ENCODE data around the gene ARVCF.

ARVCF gene

DNA sequence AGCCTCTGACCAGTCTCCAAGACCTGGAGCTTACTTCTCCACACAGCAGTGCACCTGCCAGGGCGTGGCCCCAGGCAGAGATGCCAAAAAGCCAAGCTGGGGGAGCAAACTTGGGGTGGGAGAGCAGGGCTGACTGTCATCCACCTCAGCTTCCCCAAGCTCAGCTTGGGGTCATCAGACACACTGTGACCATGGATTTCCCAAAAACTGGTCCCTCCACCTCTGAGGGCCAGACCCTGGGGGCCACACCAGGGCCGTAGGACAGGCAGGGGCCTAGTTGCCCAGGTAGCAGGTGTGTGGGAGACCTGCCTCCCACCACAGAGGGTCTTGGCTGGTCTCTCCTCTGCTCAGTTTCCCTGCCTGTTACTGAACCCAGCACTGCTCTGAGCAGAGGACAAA, 30.6 kb downstream of the ARVCF start:
- Mint-ChIP-seq H3K9me3 (no peaks in the 10 kb centered on the region), H3K27ac (no peak overlapping the region), H3K27me3 (ENCODE audit: low read depth) (no peaks in the 10 kb centered on the region), H3K36me3 (ENCODE audit: low read depth) (no peaks in the 10 kb centered on the region), H3K4me1 (ENCODE audit: low read depth) (no peaks in the 10 kb centered on the region), H3K4me3 (peak overlapping the region; percentile 21)

DNA sequence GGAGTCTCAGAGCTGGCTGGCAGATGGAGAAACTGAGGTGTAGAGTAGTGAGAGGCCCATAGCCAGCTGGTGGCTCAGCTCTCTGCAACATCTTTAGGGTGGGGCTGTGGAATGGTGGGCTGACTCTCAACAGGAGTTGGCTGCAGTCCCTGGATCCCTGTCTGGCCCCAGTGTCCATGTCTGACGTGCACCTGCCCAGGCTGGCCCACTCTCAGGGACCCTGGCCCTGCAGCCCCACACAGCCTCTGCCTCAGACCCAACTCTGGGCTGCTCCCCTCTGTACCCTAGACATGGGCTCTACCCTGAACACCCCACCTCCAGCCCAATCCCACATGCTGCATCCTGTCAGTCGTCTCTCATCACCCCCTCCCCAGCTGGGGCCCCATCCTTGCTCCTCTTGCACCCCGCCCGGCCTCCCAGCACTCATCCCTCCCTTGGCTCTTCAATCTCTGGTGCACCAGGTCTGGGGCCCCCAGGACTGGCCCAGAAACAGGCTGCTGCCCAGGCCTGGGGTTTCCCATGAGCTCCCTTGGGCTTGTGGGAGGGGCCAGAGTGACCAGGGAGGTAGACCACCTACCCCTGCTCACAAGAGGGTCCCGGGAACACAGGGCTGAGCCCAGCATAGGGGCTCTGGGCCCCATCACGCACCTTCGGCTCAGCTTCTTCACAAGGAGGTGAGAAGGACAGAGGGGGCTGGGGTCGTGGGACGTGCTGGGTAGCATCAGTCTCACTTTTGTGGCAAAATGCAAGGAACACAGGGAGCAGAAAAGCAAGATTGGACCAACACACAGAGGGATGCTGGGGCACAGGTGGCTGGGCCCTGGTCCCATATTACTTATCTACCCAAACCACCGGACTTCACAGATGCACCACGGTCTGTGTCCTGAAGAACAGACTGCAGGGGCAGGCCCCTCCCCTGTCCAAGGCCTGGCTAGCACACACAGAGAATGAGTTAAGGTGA, 31.5 kb downstream of the ARVCF start:
- Mint-ChIP-seq H3K4me1 (ENCODE audit: low read depth) (no peaks in the 10 kb centered on the region), H3K27ac (no peak overlapping the region), H3K36me3 (ENCODE audit: low read depth) (no peaks in the 10 kb centered on the region), H3K4me3 (no peak overlapping the region), H3K9me3 (no peaks in the 10 kb centered on the region), H3K27me3 (ENCODE audit: low read depth) (no peaks in the 10 kb centered on the region)

DNA sequence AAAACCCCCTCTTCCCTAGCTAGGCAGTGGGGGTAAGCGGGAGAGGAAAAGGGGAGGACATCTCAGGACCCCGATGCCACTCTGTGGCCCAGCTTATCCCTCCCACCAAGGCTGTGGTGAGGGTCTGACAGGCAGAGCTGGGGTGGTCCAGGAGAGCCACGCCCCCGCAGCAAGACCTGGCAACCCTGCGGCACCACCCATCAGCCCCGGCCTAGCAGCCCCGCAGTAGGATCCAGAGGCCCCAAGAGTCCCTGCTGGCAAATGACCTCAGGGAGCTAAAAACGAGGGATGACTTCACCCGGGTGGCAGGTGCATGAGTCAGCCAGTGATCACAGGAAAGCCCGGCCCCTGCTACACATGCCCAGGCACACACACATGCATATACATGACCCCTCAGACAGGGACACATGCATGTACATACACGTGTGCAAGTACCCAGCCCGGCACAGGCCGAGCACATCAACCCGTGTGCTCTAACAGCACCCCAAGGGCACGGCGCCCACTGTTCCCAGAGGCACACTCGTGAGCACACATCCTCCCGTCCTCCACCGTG, 32.3 kb downstream of the ARVCF start:
- Mint-ChIP-seq H3K9me3 (no peaks in the 10 kb centered on the region), H3K27me3 (ENCODE audit: low read depth) (no peaks in the 10 kb centered on the region), H3K4me1 (ENCODE audit: low read depth) (no peaks in the 10 kb centered on the region), H3K27ac (no peak overlapping the region), H3K36me3 (ENCODE audit: low read depth) (no peaks in the 10 kb centered on the region), H3K4me3 (no peak overlapping the region)

DNA sequence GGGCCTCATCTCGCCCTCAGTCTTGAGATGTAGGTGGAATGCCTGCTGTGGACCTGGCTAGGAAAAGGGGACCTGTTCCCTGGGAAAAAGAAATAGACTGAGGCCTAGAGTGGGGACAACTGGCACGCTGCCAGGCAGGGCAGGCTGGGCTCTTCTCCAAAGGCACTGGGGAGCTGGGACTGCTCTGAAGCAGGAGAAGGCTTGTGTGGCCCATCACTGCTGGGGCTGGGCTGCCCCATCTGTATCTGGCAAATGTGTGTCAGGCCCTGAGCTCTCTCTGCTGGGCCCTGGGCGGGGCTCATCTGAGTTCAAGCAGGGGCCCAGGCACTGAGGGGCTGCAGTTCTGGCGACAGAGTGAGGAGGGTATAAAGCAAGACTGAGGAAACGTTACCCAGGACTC, 32.9 kb downstream of the ARVCF start:
- H3K27me3 Mint-ChIP-seq (ENCODE audit: low read depth): no peaks in the 10 kb centered on the region
- no peaks in the 10 kb centered on the region for H3K9me3 Mint-ChIP-seq
- no peaks in the 10 kb centered on the region for H3K36me3 Mint-ChIP-seq (ENCODE audit: low read depth)
- H3K4me1 Mint-ChIP-seq (ENCODE audit: low read depth): no peaks in the 10 kb centered on the region
- no peak overlapping the region for H3K27ac Mint-ChIP-seq
- no peak overlapping the region for H3K4me3 Mint-ChIP-seq

DNA sequence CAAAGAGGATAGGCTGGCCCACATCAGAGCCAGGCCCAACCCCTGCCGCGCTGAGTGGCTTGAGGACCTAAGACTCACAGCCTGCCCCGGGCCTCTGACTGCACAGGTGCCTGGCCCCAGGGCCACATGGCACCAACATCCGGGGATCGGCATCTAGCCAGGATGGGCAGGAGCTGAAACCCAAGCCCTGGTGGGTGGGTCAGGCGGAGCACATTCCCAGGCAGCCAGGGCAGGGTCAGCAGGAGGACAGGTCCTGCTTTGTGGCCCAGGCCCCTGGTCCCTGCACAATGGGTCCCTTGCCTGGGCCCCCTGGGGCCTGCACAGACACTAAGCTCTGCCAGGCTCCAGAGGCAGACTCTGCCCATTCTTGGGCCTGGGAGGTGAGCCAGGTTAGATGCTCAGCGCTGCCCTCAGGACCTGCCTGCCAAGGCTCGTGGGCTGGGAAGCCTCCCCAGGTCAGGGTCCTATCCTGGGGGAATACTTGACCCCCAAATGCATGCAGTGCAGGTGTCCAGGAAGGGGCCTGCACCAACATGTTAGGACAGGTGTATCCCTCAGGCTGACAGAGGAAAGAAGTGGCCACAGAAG, 33.5 kb downstream of the ARVCF start:
- Mint-ChIP-seq H3K9me3 (no peaks in the 10 kb centered on the region), H3K4me3 (no peak overlapping the region), H3K36me3 (ENCODE audit: low read depth) (no peaks in the 10 kb centered on the region), H3K4me1 (ENCODE audit: low read depth) (no peaks in the 10 kb centered on the region), H3K27me3 (ENCODE audit: low read depth) (no peaks in the 10 kb centered on the region), H3K27ac (no peak overlapping the region)

DNA sequence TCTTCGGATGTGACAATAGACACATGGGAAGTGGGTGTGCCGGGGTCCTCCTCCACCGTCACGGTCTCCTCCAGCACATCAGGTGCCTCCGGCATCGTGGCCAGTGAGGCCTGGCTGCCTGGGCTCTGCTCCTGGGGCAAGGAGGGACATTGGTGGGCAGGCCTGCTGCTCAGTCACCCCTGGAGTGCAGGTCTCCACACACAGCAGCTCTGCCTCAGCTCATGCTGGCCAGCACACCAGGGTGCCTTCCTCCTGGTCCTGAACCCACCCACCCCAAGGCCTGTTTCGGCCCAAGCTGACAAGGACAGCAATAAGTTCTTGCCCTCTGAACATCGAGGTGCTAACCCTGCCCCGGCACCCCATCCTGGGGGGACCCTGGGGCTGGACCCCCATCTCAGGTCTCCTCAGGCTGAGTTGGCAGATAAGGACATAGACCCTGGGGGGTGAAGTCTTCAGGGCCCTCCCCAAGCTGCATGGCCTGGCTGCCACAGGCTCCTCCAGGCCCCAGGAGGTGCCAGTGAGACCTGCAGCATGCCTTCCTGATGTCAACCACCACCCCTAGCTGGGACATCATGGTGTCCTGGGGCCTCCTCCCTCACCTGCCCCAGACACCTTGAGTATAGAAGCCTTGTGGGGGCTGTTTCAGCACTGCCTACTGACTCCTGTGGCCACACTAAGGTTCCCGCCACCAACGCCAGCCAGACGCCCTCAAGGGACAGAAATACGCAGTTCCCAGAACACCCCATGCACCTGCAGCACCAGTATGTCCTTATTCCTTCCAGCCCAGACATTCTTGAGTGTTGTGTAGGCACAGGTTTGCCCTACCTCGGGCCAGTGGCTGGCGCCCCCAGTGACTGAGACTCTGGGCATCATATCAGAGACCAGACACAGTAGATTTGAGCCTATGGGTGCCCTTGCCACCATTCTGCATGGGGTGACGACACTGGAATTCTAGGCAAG, 34.4 kb downstream of the ARVCF start:
- Mint-ChIP-seq H3K36me3 (ENCODE audit: low read depth) (no peaks in the 10 kb centered on the region), H3K27ac (no peak overlapping the region), H3K9me3 (no peaks in the 10 kb centered on the region), H3K4me1 (ENCODE audit: low read depth) (no peaks in the 10 kb centered on the region), H3K27me3 (ENCODE audit: low read depth) (no peaks in the 10 kb centered on the region), H3K4me3 (no peak overlapping the region)

DNA sequence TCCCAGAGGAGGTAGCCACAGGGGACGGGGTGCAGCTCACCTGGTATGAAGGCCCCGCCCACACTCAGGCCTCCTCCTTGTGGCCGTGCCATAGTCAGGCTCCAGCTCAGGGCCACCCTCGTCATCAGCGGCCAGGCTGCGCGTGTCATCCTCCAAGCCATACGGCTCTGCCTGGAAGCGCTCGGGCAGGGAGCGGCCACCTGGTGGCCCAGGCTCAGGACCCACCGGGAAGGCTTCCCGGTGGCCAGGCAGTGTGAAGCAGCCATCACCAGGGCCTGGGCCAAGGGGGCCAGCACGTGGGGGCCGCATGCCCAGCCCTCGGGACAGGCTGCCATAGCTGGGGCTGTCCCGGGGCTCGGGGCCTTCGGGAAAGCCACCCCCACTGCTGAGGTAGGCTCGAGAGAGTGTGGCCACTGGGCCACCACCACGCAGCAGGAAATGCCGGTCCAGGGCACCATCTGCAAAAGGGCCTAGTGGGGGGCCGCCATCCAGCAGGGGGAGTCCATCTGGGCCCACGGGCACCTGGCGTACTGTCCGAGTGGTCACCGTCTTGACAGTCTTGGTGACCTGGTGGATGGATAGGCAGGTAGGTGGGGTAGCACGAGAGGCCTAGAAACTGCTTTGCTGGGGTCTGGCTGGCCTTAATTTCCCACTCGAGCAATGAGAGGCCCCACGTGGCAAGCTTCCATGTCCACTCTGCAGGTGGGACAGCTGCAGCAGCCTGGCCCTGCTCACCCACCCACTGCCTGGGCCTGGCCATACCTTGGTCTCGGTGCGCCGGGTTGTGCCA, 35.3 kb downstream of the ARVCF start:
- no peaks in the 10 kb centered on the region for H3K9me3 Mint-ChIP-seq
- H3K27me3 Mint-ChIP-seq (ENCODE audit: low read depth): no peaks in the 10 kb centered on the region
- no peak overlapping the region for H3K4me3 Mint-ChIP-seq
- no peak overlapping the region for H3K27ac Mint-ChIP-seq
- no peaks in the 10 kb centered on the region for H3K4me1 Mint-ChIP-seq (ENCODE audit: low read depth)
- H3K36me3 Mint-ChIP-seq (ENCODE audit: low read depth): no peaks in the 10 kb centered on the region

DNA sequence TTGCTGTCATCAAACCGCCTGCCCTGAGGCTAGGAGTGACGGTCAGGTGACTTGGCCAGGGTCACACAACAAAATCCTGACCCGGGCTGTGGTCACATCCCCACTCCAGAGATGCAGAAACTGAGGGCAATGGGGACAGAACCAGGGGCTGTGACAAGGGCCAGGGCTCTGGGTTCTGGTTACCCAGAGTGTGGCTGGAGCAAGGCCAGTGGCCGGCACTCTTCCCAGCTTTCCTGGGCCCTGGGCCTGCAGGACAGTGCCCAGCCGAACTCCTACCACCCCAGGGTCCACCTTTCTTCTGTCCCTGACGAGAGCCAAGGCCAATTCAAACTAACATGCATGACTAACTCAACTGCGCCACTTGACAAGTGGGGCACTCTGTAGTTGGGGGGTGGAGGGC, 35.9 kb downstream of the ARVCF start:
- Mint-ChIP-seq H3K4me1 (ENCODE audit: low read depth) (no peaks in the 10 kb centered on the region), H3K27ac (no peak overlapping the region), H3K36me3 (ENCODE audit: low read depth) (no peaks in the 10 kb centered on the region), H3K9me3 (no peaks in the 10 kb centered on the region), H3K27me3 (ENCODE audit: low read depth) (no peaks in the 10 kb centered on the region), H3K4me3 (no peak overlapping the region)

DNA sequence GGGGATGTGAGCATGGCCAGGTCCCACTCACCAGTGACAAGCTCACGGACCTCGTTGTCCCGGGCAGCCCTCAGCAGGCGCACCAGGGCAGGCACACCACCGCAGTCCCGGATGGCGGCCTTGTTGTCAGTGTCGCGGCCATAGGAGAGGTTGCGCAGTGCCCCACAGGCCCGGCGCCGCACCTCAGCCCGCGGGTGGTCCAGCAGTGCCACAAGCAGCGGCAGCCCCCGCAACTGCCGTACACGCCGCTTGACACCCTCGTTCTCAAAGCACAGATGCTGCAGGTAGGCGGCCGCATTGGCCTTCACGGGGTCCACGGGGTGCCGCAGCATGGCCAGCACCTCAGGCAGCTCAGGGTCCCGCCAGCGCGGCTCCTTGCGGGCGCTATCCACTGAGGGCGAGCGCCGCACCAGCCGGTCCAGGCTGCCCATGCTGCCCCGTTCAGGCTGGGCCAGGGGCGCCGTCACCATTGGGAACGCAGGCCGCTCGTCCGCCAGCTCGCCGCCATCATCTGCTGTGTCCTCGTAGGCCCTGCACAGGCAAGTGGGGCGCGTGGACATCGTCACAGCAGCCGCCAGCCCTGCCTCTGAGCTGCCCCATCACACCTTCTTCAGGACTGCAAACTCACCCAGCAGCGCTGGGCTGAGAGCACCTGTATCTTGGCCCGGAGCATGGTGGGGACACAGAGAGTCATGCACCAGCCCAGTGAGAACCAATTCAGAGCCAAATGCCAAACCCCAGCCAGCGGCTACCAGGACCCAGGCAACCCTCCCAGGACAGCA, 36.7 kb downstream of the ARVCF start:
- no peaks in the 10 kb centered on the region for H3K27me3 Mint-ChIP-seq (ENCODE audit: low read depth)
- H3K27ac Mint-ChIP-seq: no peak overlapping the region
- no peaks in the 10 kb centered on the region for H3K9me3 Mint-ChIP-seq
- no peaks in the 10 kb centered on the region for H3K4me1 Mint-ChIP-seq (ENCODE audit: low read depth)
- no peaks in the 10 kb centered on the region for H3K36me3 Mint-ChIP-seq (ENCODE audit: low read depth)
- no peak overlapping the region for H3K4me3 Mint-ChIP-seq

DNA sequence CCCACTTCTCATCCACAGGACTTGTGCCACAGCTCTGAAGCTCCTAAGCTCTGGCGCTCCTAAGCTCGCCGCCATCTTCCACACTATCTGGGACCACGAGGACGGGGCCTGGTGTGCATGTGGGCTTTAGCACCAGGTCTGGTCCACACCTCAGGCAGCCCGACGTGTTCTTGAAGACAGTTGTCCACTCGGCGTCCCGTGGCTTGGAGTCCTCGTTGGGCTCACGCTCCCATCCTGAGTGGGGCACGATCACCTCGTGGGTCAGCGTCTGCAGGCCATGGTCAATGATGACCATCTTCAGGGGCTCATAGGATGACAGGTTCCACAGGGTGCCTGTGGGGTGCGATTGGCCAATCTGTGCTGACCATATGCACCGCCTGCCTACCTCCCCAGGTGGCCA, 37.9 kb downstream of the ARVCF start:
- H3K27ac Mint-ChIP-seq: no peak overlapping the region
- no peaks in the 10 kb centered on the region for H3K4me1 Mint-ChIP-seq (ENCODE audit: low read depth)
- H3K9me3 Mint-ChIP-seq: no peaks in the 10 kb centered on the region
- no peaks in the 10 kb centered on the region for H3K36me3 Mint-ChIP-seq (ENCODE audit: low read depth)
- no peak overlapping the region for H3K4me3 Mint-ChIP-seq
- H3K27me3 Mint-ChIP-seq (ENCODE audit: low read depth): no peaks in the 10 kb centered on the region

DNA sequence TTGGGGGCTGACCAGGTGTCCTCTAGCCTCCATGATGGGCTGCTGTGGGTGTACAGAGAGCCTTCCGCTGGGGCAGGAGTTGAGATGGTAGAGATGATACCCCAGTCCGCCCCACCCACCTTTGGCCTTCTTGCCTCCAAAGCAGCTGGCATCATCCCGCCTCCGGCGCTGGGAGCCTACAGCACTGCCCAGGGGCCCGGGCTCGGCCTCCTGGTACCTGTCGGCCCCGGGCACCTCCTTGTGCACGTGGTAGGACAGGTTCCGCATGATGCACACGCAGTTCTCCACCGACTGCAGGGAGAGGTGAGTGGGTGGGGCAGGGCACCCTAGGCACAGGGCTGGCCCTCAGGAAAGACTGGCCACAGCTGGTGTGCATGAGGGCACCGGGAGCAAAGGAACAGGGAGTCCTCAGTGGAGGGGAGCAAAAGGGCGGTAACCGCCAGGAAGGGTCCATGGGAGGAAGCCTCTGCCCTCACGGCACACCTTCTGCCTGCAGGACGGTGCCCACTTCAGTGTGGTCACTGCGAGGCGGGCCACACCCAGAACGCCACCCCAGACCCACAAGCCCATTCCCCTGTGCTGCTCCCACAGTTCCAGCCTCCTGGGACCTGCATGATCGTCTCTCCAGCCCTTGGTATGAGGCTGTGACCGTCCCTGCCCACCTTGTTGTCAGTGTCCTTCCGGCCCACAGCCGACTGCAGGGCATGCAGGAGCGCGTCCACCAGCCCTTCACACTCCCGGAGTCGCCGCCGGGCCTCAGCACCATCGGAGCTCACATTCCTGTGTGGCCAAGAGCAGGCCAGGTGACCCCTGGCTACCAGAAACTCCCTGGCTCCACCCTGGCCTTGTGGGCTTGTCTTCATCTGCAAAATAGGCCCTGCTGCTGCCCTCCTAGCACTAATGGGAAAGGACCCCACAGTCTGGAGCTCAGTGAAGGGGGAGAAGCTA, 39.1 kb downstream of the ARVCF start:
- Mint-ChIP-seq H3K4me1 (ENCODE audit: low read depth) (no peaks in the 10 kb centered on the region), H3K36me3 (ENCODE audit: low read depth) (no peaks in the 10 kb centered on the region), H3K27me3 (ENCODE audit: low read depth) (no peaks in the 10 kb centered on the region), H3K4me3 (no peak overlapping the region), H3K9me3 (no peaks in the 10 kb centered on the region), H3K27ac (no peak overlapping the region)

DNA sequence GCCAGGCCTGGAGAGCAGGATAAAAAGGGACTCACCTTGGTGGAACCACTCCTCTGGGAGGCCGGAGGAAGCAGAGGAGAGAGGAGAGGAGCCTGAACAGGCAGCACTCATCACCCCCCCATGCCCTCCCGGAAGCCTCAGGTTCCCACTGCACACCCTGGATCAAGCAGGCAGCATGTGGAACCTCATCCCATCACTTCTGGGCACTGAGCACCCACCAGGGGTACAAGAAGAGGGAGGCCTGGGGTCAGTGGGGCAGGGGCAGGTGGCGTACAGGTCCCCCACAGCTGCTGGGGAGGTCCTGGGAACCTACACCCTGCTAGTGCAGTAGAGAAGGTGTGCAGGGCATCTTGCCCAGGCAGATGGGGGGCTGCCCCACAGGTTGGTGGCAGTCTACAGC, 40.0 kb downstream of the ARVCF start:
- H3K9me3 Mint-ChIP-seq: no peaks in the 10 kb centered on the region
- H3K4me1 Mint-ChIP-seq (ENCODE audit: low read depth): no peaks in the 10 kb centered on the region
- no peaks in the 10 kb centered on the region for H3K36me3 Mint-ChIP-seq (ENCODE audit: low read depth)
- no peak overlapping the region for H3K27ac Mint-ChIP-seq
- no peaks in the 10 kb centered on the region for H3K27me3 Mint-ChIP-seq (ENCODE audit: low read depth)
- H3K4me3 Mint-ChIP-seq: no peak overlapping the region
